Esophagus (tissue), 2 donors: ENCODE measurements around the gene SRBD1. TPM values are rescaled to one million over a fixed set of nuclear protein-coding genes. Genes with fewer than 3 reads are reported as not detected.

Experiments used
- H3K27ac ChIP-seq, 2 donors: one replicate each; pipeline ENCODE4 v1.5.1; 2013; ENCODE audit warnings: low read depth in 2 of 2, mild to moderate bottlenecking in 2 of 2, inconsistent platforms in 1 of 2, low read length in 1 of 2, moderate library complexity in 1 of 2
- H3K27me3 ChIP-seq, 2 donors: one replicate each; pipeline ENCODE4 v1.6.1; 2013; ENCODE audit warnings: low read length in 2 of 2, control low read depth in 1 of 2, mild to moderate bottlenecking in 1 of 2; ENCODE audit not compliant: insufficient read depth in 2 of 2, control insufficient read depth in 1 of 2
- H3K36me3 ChIP-seq, 2 donors: one replicate each; pipeline ENCODE4 v1.6.1; 2013; ENCODE audit warnings: low read length in 1 of 2; ENCODE audit not compliant: control insufficient read depth in 2 of 2, insufficient read depth in 2 of 2
- H3K4me1 ChIP-seq, 2 donors: one replicate each; pipeline ENCODE4 v1.6.1; 2013; ENCODE audit warnings: low read length in 1 of 2; ENCODE audit not compliant: control insufficient read depth in 2 of 2, insufficient read depth in 2 of 2
- H3K4me3 ChIP-seq, 2 donors: one replicate each; pipeline ENCODE4 v1.5.1; 2013; ENCODE audit warnings: low read length in 2 of 2, mild to moderate bottlenecking in 2 of 2, low read depth in 1 of 2, moderate library complexity in 1 of 2
- H3K9me3 ChIP-seq, 2 donors: one replicate each; pipeline ENCODE4 v1.6.1; 2013; ENCODE audit warnings: mild to moderate bottlenecking in 2 of 2, low read depth in 1 of 2, low read length in 1 of 2, moderate library complexity in 1 of 2; ENCODE audit not compliant: control insufficient read depth in 2 of 2, insufficient read depth in 1 of 2
- WGBS, 2 donors: extraction: QIAGEN DNeasy Blood & Tissue Kit; methylation state at CpG; one replicate each; pipeline ENCODE4 v1.1.7; 2013; 5-methylcytosine and 5-hydroxymethylcytosine counted together
- polyA plus RNA-seq, 2 donors: library from polyadenylated mRNA; stranded (reverse); fragments of 200-250 nt; gene quantifications; one replicate each; pipeline ENCODE4 v1.2.3, GENCODE V29; 2013
- donor health status: healthy with polysubstance abuse.
- donor health status: Bipolar disorder and iron deficiency.

SRBD1 gene
- polyA plus RNA-seq, 2 donors, result 2.3 to 3.1 TPM

DNA sequence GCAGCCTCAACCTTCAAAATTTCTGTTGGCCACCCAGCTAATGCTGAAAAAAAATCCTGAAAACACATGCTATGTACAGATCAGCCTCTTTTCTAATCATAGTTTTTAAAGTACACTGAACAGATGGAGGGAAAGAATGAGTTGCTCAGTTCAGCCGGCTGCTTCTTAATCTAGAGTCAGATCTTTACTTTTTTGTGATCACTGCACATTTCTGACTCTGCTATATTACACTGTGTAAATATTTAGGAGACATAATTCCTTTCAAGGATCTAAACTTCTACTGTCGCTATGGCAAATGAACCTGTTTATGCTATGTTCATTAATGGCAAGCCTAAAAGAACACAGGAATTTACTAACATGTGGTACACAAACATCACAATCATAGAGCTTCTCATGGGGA, 114.2 kb downstream of the SRBD1 start:
- WGBS, 2 donors, result 67 to 68% methylated on average over 2 of the region's 2 CpGs

DNA sequence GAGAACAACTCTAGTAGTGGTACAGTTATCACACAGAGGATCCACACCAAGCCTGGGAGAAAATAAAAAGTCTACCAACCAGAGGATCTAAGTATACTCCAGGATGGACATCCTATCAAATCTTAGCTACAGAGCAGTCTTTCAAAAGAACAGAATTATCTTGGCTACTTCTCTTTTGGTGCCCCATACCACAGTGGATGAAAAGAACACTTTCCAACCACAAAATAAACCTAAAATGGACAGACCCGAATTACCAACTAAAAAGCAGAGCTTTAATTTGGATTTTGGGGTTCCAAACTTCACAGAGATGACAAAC, 116.1 kb downstream of the SRBD1 start:
- H3K36me3 ChIP-seq, result no peaks in the 10 kb centered on the region
- H3K27me3 ChIP-seq, result no peaks in the 10 kb centered on the region
- H3K4me1 ChIP-seq, result no peaks in the 10 kb centered on the region
- H3K27ac ChIP-seq, result no peak overlapping the region
- WGBS, 2 donors, result 23 to 24% methylated on average over 1 of the region's 1 CpG
- no peaks in the 10 kb centered on the region for H3K9me3 ChIP-seq
- H3K4me3 ChIP-seq, result no peak overlapping the region

More for the DNA sequence above, 114.2 kb downstream of the SRBD1 start:
- Histone ChIP-seq H3K27ac (no peak overlapping the region), H3K27me3 (no peaks in the 10 kb centered on the region), H3K36me3 (no peaks in the 10 kb centered on the region), H3K4me1 (no peaks in the 10 kb centered on the region), H3K4me3 (no peak overlapping the region), H3K9me3 (peaks cover 0 to 5% of the 10 kb centered on the region in 2 donors)

GRCh38 chr2:45494275-45494977, 116.6 kb downstream of the SRBD1 start:
- 7 to 9% methylated on average over 2 of the region's 2 CpGs for WGBS, 2 donors
- Histone ChIP-seq H3K4me3 (no peak overlapping the region), H3K36me3 (no peaks in the 10 kb centered on the region)

DNA sequence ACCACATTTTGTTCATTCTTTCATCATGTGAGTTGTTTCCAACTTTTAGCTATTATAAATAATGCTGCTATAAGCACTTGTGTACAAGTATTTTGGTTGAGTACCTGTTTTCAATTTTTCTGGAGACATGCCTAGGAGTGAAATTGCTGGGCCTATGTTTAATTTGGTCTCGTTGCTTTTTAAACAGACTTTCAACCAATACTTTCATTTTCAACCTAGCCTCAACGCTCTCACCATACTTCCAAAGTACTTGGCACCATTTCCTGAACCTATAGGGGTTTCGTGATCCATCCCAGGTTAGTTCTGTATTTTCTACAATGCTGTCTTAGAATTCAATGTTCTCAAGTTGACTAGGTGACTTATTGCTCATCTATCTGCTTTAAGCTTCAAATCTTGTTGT, 126.1 kb downstream of the SRBD1 start:
- Histone ChIP-seq H3K27me3 (no peaks in the 10 kb centered on the region), H3K4me1 (no peaks in the 10 kb centered on the region), H3K9me3 (no peaks in the 10 kb centered on the region), H3K36me3 (no peaks in the 10 kb centered on the region), H3K27ac (no peak overlapping the region), H3K4me3 (no peak overlapping the region)
- 79 to 85% methylated on average over 3 of the region's 3 CpGs for WGBS, 2 donors

More at GRCh38 chr2:45494275-45494977, 116.6 kb downstream of the SRBD1 start:
- Histone ChIP-seq H3K4me1 (no peaks in the 10 kb centered on the region), H3K9me3 (no peaks in the 10 kb centered on the region), H3K27me3 (no peaks in the 10 kb centered on the region), H3K27ac (no peak overlapping the region)

DNA sequence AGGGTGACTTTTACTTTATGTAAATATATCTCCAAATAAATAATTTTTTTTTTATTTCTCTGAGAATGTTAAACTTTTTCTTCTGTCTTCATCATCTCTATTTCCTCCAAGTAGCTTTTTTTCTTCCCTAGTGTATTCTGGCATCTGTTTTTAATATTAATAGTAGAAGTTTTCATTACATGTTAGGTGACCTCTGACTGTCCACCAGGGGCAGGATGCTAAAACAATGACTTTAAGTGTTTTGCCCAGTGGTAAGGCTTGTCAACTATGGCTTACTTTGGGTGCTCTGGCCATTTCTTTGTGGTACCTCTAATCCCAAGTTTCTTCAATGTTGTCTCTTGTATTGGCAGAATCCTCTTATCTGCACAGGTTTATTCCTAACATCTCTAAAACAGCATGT, 127.1 kb downstream of the SRBD1 start:
- H3K4me3 ChIP-seq, result no peak overlapping the region
- no peaks in the 10 kb centered on the region for H3K4me1 ChIP-seq
- no peaks in the 10 kb centered on the region for H3K9me3 ChIP-seq
- H3K36me3 ChIP-seq, result no peaks in the 10 kb centered on the region
- no peak overlapping the region for H3K27ac ChIP-seq
- H3K27me3 ChIP-seq, result no peaks in the 10 kb centered on the region

GRCh38 chr2:45477546-45477945, 133.5 kb downstream of the SRBD1 start:
- no peak overlapping the region for H3K4me3 ChIP-seq
- no peaks in the 10 kb centered on the region for H3K9me3 ChIP-seq
- H3K36me3 ChIP-seq, result no peaks in the 10 kb centered on the region
- H3K27ac ChIP-seq, result no peak overlapping the region
- no peaks in the 10 kb centered on the region for H3K27me3 ChIP-seq
- 87 to 91% methylated on average over 1 of the region's 1 CpG for WGBS, 2 donors
- H3K4me1 ChIP-seq, result no peaks in the 10 kb centered on the region

GRCh38 chr2:45470531-45470930, 140.5 kb downstream of the SRBD1 start:
- WGBS, 2 donors, result 87 to 91% methylated on average over 3 of the region's 3 CpGs
- no peaks in the 10 kb centered on the region for H3K36me3 ChIP-seq
- H3K4me3 ChIP-seq, result no peak overlapping the region
- H3K4me1 ChIP-seq, result no peaks in the 10 kb centered on the region
- no peaks in the 10 kb centered on the region for H3K27me3 ChIP-seq
- H3K9me3 ChIP-seq, result no peaks in the 10 kb centered on the region
- H3K27ac ChIP-seq, result no peak overlapping the region

DNA sequence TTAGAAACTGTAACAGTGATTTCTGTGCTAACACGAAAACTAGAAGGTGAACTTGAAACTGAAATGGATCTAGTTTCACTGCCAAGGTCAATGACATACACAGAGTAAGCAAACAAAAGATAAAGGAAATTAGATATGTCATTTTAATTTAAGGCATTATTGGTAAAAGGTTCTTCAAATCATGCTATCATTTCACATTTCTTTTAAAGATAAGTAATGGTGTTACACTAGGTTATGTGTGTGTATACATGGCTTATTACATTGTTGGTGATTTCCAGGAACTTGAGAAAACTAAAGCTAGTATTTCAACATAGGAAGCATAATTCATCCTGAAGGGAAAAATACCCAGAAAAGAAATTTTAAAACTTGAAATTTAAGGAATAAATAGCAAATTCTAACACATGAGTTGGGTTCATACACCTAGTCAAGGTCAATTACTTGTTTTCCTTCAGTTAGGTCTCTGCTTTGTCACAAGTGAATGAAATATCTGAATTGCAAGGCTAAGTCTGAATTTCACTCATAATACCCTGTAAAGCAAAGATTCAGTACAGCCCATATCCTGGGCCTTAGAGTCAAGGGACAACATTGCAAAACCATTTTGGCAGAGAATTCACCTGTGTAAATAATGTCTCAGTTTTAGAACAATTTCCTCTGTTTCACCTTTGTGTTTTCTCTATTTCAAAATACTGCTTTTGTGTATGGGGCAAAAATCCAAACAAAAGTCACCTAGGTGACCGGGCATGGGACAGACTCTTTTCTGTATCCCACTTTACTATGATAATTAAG, 141.6 kb downstream of the SRBD1 start:
- Histone ChIP-seq H3K27me3 (no peaks in the 10 kb centered on the region), H3K27ac (no peak overlapping the region), H3K36me3 (no peaks in the 10 kb centered on the region), H3K4me1 (no peaks in the 10 kb centered on the region), H3K9me3 (no peaks in the 10 kb centered on the region), H3K4me3 (no peak overlapping the region)
- 67 to 83% methylated on average over 2 of the region's 2 CpGs for WGBS, 2 donors

- H3K27me3 ChIP-seq, result no peaks in the 10 kb centered on the region
- WGBS, 2 donors, result 96 to 98% methylated on average over 4 of the region's 4 CpGs
- H3K9me3 ChIP-seq, result no peaks in the 10 kb centered on the region
- H3K27ac ChIP-seq, result no peak overlapping the region
- H3K4me1 ChIP-seq, result no peaks in the 10 kb centered on the region
- H3K4me3 ChIP-seq, result no peak overlapping the region
- H3K36me3 ChIP-seq, result no peaks in the 10 kb centered on the region
Measured at GRCh38 chr2:45468279-45468678, 142.8 kb downstream of the SRBD1 start.

DNA sequence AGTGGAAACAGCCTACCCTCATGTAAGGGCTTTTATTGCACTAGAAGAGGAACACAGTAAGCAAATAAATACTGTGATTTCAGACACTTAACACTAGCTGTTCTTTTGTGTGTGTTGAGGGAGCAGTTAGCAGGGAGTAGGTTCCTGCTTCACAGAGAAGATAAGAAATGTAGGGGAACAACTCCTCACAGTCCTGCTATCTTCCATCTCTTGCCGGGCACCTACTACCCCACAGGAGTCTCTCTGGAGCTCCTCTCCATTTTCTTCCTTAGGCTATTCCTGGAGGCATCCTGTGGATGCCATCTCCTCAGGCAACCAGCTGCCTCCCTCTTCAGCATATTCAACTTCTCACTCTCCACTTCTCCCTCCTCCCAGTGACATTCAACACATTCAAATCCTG, 145.0 kb downstream of the SRBD1 start:
- Histone ChIP-seq H3K27ac (no peak overlapping the region), H3K4me3 (no peak overlapping the region), H3K4me1 (no peaks in the 10 kb centered on the region), H3K36me3 (no peaks in the 10 kb centered on the region), H3K9me3 (no peaks in the 10 kb centered on the region), H3K27me3 (no peaks in the 10 kb centered on the region)
- WGBS, 2 donors, result 76 to 83% methylated on average over 1 of the region's 1 CpG
